Activated T-helper 17 cell treated with anti-CD3 and anti-CD28 coated beads, Interleukin-2, amount 50 U/mL, for 72 hours (primary cell): ENCODE measurements around the gene DLG2. TPM values are rescaled to one million over a fixed set of nuclear protein-coding genes. Genes with fewer than 3 reads are reported as not detected.

Source experiments
- ATAC-seq: fragments of 150-1000 bp; cut with Tn5 transposase; replicated peaks from 2 replicates; pipeline ENCODE4 v1.10.0; 2021; ENCODE audit warnings: mild to moderate bottlenecking, moderate library complexity
- H3K27ac Mint-ChIP-seq: one replicate; pipeline ENCODE4 v1.8.0; 2022; ENCODE audit warnings: mixed read lengths
- H3K27me3 Mint-ChIP-seq: one replicate; pipeline ENCODE4 v1.8.0; 2022; ENCODE audit warnings: mixed read lengths
- H3K36me3 Mint-ChIP-seq: one replicate; pipeline ENCODE4 v1.8.0; 2022; ENCODE audit warnings: low read depth, mild to moderate bottlenecking, mixed read lengths
- H3K4me1 Mint-ChIP-seq: one replicate; pipeline ENCODE4 v1.8.0; 2022; ENCODE audit warnings: mixed read lengths
- H3K4me3 Mint-ChIP-seq: one replicate; pipeline ENCODE4 v1.8.0; 2022; ENCODE audit warnings: mild to moderate bottlenecking, mixed read lengths
- H3K9me3 Mint-ChIP-seq: one replicate; pipeline ENCODE4 v1.8.0; 2022; ENCODE audit warnings: mixed read lengths
- total RNA-seq, 2 donors: library from RNA; stranded (reverse); gene quantifications; one replicate each; pipeline ENCODE4 v1.2.3, GENCODE V29; 2022

DLG2 gene
- total RNA-seq, 2 donors from 2014 or later, result 1.5 to 1.9 TPM

GRCh38 chr11:83523676-83524075, 2103.5 kb downstream of the DLG2 start:
- Mint-ChIP-seq H3K27ac (no peak overlapping the region), H3K9me3 (no peaks in the 10 kb centered on the region), H3K27me3 (peaks cover 12% of the 10 kb centered on the region)

GRCh38 chr11:83522911-83523310, 2104.2 kb downstream of the DLG2 start:
- Mint-ChIP-seq H3K27me3 (peaks cover 12% of the 10 kb centered on the region), H3K4me3 (no peak overlapping the region), H3K27ac (no peak overlapping the region), H3K9me3 (no peaks in the 10 kb centered on the region), H3K36me3 (no peaks in the 10 kb centered on the region), H3K4me1 (no peaks in the 10 kb centered on the region)
- ATAC-seq, result no peak

More at GRCh38 chr11:83523676-83524075, 2103.5 kb downstream of the DLG2 start:
- Mint-ChIP-seq H3K36me3 (no peaks in the 10 kb centered on the region), H3K4me3 (no peak overlapping the region), H3K4me1 (no peaks in the 10 kb centered on the region)
- ATAC-seq, result no peak

GRCh38 chr11:83521647-83522596, 2105.2 kb downstream of the DLG2 start:
- Mint-ChIP-seq H3K27me3 (peaks cover 12% of the 10 kb centered on the region), H3K4me1 (no peaks in the 10 kb centered on the region), H3K36me3 (no peaks in the 10 kb centered on the region), H3K4me3 (no peak overlapping the region), H3K9me3 (peaks cover 3% of the 10 kb centered on the region), H3K27ac (no peak overlapping the region)
- ATAC-seq, result no peak

GRCh38 chr11:83520849-83521248, 2106.3 kb downstream of the DLG2 start:
- Mint-ChIP-seq H3K27ac (no peak overlapping the region), H3K4me3 (no peak overlapping the region), H3K4me1 (no peaks in the 10 kb centered on the region), H3K36me3 (no peaks in the 10 kb centered on the region), H3K9me3 (peaks cover 3% of the 10 kb centered on the region), H3K27me3 (peaks cover 12% of the 10 kb centered on the region)
- no peak for ATAC-seq

- ATAC-seq, result no peak
- Mint-ChIP-seq H3K9me3 (no peaks in the 10 kb centered on the region), H3K4me3 (no peak overlapping the region), H3K27ac (no peak overlapping the region), H3K36me3 (no peaks in the 10 kb centered on the region), H3K4me1 (no peaks in the 10 kb centered on the region), H3K27me3 (no peaks in the 10 kb centered on the region)
These were observed 2115.5 kb downstream of the DLG2 start for GRCh38 chr11:83511646-83512045.

- no peak for ATAC-seq
- no peaks in the 10 kb centered on the region for H3K36me3 Mint-ChIP-seq
- no peak overlapping the region for H3K4me3 Mint-ChIP-seq
- no peaks in the 10 kb centered on the region for H3K27me3 Mint-ChIP-seq
- no peaks in the 10 kb centered on the region for H3K4me1 Mint-ChIP-seq
- H3K9me3 Mint-ChIP-seq, result no peaks in the 10 kb centered on the region
- H3K27ac Mint-ChIP-seq, result no peak overlapping the region
These were observed 2116.3 kb downstream of the DLG2 start for GRCh38 chr11:83510530-83511460.

GRCh38 chr11:83508804-83509203, 2118.3 kb downstream of the DLG2 start:
- H3K4me3 Mint-ChIP-seq, result no peak overlapping the region
- no peaks in the 10 kb centered on the region for H3K9me3 Mint-ChIP-seq
- H3K4me1 Mint-ChIP-seq, result no peaks in the 10 kb centered on the region
- no peaks in the 10 kb centered on the region for H3K36me3 Mint-ChIP-seq
- no peak overlapping the region for H3K27ac Mint-ChIP-seq
- no peak for ATAC-seq
- H3K27me3 Mint-ChIP-seq, result no peaks in the 10 kb centered on the region

- Mint-ChIP-seq H3K4me1 (no peaks in the 10 kb centered on the region), H3K4me3 (no peak overlapping the region), H3K9me3 (no peaks in the 10 kb centered on the region), H3K27me3 (peaks cover under 1% of the 10 kb centered on the region), H3K27ac (no peak overlapping the region), H3K36me3 (no peaks in the 10 kb centered on the region)
- ATAC-seq, result no peak
These were observed 2125.1 kb downstream of the DLG2 start for GRCh38 chr11:83502041-83502440.

GRCh38 chr11:83493917-83494316, 2133.2 kb downstream of the DLG2 start:
- peaks cover 13% of the 10 kb centered on the region for H3K27me3 Mint-ChIP-seq
- H3K4me1 Mint-ChIP-seq, result no peaks in the 10 kb centered on the region
- H3K4me3 Mint-ChIP-seq, result no peak overlapping the region
- ATAC-seq, result no peak
- H3K9me3 Mint-ChIP-seq, result no peaks in the 10 kb centered on the region
- H3K36me3 Mint-ChIP-seq, result no peaks in the 10 kb centered on the region
- no peak overlapping the region for H3K27ac Mint-ChIP-seq

- H3K4me3 Mint-ChIP-seq, result no peak overlapping the region
- H3K9me3 Mint-ChIP-seq, result no peaks in the 10 kb centered on the region
- H3K36me3 Mint-ChIP-seq, result no peaks in the 10 kb centered on the region
- no peaks in the 10 kb centered on the region for H3K4me1 Mint-ChIP-seq
- H3K27me3 Mint-ChIP-seq, result peaks cover 13% of the 10 kb centered on the region
- no peak for ATAC-seq
- no peak overlapping the region for H3K27ac Mint-ChIP-seq
These were observed 2134.1 kb downstream of the DLG2 start for GRCh38 chr11:83493034-83493433.

- no peaks in the 10 kb centered on the region for H3K9me3 Mint-ChIP-seq
- H3K36me3 Mint-ChIP-seq, result no peaks in the 10 kb centered on the region
- no peak overlapping the region for H3K4me3 Mint-ChIP-seq
- H3K4me1 Mint-ChIP-seq, result no peaks in the 10 kb centered on the region
- no peak overlapping the region for H3K27ac Mint-ChIP-seq
- H3K27me3 Mint-ChIP-seq, result peaks cover 10% of the 10 kb centered on the region
- no peak for ATAC-seq
These were observed 2143.3 kb downstream of the DLG2 start for GRCh38 chr11:83483808-83484207.

- Mint-ChIP-seq H3K4me1 (no peaks in the 10 kb centered on the region), H3K36me3 (no peaks in the 10 kb centered on the region), H3K27ac (no peak overlapping the region), H3K9me3 (no peaks in the 10 kb centered on the region), H3K27me3 (peaks cover 20% of the 10 kb centered on the region), H3K4me3 (no peak overlapping the region)
- ATAC-seq, result no peak
These were observed 2146.3 kb downstream of the DLG2 start for GRCh38 chr11:83480811-83481210.

- no peak overlapping the region for H3K4me3 Mint-ChIP-seq
- H3K36me3 Mint-ChIP-seq, result no peaks in the 10 kb centered on the region
- H3K9me3 Mint-ChIP-seq, result no peaks in the 10 kb centered on the region
- H3K27me3 Mint-ChIP-seq, result peaks cover 20% of the 10 kb centered on the region
- H3K4me1 Mint-ChIP-seq, result no peaks in the 10 kb centered on the region
- ATAC-seq, result no peak
- H3K27ac Mint-ChIP-seq, result no peak overlapping the region
These were observed 2146.9 kb downstream of the DLG2 start for GRCh38 chr11:83480251-83480650.

- peaks cover 25% of the 10 kb centered on the region for H3K27me3 Mint-ChIP-seq
- no peak for ATAC-seq
- H3K9me3 Mint-ChIP-seq, result no peaks in the 10 kb centered on the region
- H3K4me1 Mint-ChIP-seq, result no peaks in the 10 kb centered on the region
- H3K36me3 Mint-ChIP-seq, result no peaks in the 10 kb centered on the region
- H3K27ac Mint-ChIP-seq, result no peak overlapping the region
- H3K4me3 Mint-ChIP-seq, result no peak overlapping the region
These were observed 2149.4 kb downstream of the DLG2 start for GRCh38 chr11:83477772-83478171.
